ENCODE measurements around the gene CSRNP3. TPM values are rescaled to one million over a fixed set of nuclear protein-coding genes. Genes with fewer than 3 reads are reported as not detected.

The CSRNP3 gene, protein sequence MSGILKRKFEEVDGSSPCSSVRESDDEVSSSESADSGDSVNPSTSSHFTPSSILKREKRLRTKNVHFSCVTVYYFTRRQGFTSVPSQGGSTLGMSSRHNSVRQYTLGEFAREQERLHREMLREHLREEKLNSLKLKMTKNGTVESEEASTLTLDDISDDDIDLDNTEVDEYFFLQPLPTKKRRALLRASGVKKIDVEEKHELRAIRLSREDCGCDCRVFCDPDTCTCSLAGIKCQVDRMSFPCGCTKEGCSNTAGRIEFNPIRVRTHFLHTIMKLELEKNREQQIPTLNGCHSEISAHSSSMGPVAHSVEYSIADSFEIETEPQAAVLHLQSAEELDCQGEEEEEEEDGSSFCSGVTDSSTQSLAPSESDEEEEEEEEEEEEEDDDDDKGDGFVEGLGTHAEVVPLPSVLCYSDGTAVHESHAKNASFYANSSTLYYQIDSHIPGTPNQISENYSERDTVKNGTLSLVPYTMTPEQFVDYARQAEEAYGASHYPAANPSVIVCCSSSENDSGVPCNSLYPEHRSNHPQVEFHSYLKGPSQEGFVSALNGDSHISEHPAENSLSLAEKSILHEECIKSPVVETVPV
- total RNA-seq, result 4.0 TPM
- long read RNA-seq, partial matches to known transcripts, result 0 of 2 reads
- long read RNA-seq, other reads (novel, unspliced or antisense), result 2 of 2 reads

DNA sequence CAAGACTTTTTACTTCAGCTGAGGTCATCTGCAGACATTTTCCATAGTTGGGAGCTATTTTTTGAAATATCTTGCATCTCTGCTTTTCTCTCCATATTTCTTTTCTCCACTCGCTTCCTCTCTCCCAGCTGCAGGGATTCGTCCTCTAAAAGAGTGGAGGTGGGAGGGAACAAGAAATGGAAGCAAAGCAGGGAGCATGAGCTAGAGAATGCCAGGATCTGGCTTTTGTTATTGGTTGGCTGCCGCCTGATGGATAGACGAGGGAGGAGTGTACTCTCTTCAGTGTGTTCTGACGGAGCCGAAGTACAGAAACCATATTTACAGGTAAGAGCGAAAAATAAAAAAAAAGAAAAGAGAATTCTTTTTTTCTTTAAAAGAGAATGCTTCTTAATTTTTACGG lies at the start of gene CSRNP3:
Gene CSRNP3, plus strand, starts transcription at position 282 of the 400 bp plus-strand sequence. CDS start 125,368 bp downstream, outside the sequence.
- peak; percentile 41 for DNase-seq
- intact Hi-C loops (cut with micrococcal nuclease), result no loop called here
- H3K27ac ChIP-seq (replicated peaks), result peak within 1 kb of the TSS; percentile 24
- no peaks in the 10 kb centered on the region for H3K27me3 ChIP-seq (ENCODE audit: low read depth)
- H3K36me3 ChIP-seq, result no peaks in the 10 kb centered on the region
- TF ChIP-seq, protein P1, sequence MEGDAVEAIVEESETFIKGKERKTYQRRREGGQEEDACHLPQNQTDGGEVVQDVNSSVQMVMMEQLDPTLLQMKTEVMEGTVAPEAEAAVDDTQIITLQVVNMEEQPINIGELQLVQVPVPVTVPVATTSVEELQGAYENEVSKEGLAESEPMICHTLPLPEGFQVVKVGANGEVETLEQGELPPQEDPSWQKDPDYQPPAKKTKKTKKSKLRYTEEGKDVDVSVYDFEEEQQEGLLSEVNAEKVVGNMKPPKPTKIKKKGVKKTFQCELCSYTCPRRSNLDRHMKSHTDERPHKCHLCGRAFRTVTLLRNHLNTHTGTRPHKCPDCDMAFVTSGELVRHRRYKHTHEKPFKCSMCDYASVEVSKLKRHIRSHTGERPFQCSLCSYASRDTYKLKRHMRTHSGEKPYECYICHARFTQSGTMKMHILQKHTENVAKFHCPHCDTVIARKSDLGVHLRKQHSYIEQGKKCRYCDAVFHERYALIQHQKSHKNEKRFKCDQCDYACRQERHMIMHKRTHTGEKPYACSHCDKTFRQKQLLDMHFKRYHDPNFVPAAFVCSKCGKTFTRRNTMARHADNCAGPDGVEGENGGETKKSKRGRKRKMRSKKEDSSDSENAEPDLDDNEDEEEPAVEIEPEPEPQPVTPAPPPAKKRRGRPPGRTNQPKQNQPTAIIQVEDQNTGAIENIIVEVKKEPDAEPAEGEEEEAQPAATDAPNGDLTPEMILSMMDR (IDR thresholded peaks at IDR 0.05; ENCODE audit: borderline replicate concordance), result no peak
- no peaks in the 10 kb centered on the region for H3K9me3 ChIP-seq (replicated peaks)
- H3K4me1 ChIP-seq, result peaks cover 45% of the 10 kb centered on the region
- H3K4me3 ChIP-seq, result peak within 1 kb of the TSS; percentile 64

DNA sequence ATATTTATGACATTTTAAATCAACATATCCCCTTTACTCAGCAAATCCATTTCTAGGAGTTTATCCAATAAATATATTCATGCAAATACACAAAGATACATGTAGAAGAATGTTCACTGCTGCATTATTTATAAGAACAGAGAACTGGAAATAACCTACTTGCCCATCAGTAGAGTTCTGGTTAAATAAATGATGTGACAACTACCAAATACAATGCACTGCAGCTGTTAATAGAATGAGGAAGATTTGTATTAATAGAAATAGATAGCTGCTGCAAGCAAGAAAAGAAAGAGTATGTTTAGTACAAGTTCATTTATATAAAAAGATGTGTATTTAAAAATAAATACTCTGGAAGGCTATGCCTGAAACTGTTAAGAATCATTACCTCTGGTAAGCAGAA lies 49.3 kb upstream of the CSRNP3 start:
- H3K9me3 ChIP-seq (replicated peaks), result peaks cover 31% of the 10 kb centered on the region
- no peak overlapping the region for H3K27ac ChIP-seq (replicated peaks)
- no peak overlapping the region for H3K4me3 ChIP-seq
- H3K36me3 ChIP-seq, result no peaks in the 10 kb centered on the region
- TF ChIP-seq, protein P1 (IDR thresholded peaks at IDR 0.05; ENCODE audit: borderline replicate concordance), result no peak
- intact Hi-C loops (cut with micrococcal nuclease), result no loop called here
- H3K4me1 ChIP-seq, result no peaks in the 10 kb centered on the region
- DNase-seq, result no peak
- no peaks in the 10 kb centered on the region for H3K27me3 ChIP-seq (ENCODE audit: low read depth)

DNA sequence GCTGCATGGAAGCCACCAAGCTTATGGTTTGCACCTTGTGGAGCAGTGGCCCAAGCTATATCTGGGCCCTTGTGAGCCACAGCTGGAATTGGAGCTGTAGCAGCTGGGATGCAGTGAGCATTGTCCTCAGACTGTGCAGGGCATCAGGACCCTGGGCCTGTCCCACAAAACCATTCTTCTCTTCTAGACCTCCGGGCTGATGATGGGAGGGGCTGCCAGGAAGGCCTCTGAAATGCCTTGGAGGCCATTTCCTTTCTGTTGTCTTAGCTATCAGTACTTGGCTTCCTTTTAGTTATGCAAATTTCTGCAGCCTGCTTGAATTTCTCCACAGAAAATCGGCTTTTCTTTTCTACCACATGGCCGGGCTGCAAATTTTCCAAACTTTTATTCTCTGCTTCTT lies 46.4 kb upstream of the CSRNP3 start:
- Histone ChIP-seq H3K4me1 (no peaks in the 10 kb centered on the region), H3K36me3 (no peaks in the 10 kb centered on the region), H3K4me3 (no peak overlapping the region), H3K27me3 (ENCODE audit: low read depth) (no peaks in the 10 kb centered on the region), H3K9me3 (replicated peaks) (peaks cover 13% of the 10 kb centered on the region), H3K27ac (replicated peaks) (no peak overlapping the region)
- no peak for DNase-seq
- TF ChIP-seq, protein P1 (IDR thresholded peaks at IDR 0.05; ENCODE audit: borderline replicate concordance), result no peak
- intact Hi-C loops (cut with micrococcal nuclease), result no loop called here

DNA sequence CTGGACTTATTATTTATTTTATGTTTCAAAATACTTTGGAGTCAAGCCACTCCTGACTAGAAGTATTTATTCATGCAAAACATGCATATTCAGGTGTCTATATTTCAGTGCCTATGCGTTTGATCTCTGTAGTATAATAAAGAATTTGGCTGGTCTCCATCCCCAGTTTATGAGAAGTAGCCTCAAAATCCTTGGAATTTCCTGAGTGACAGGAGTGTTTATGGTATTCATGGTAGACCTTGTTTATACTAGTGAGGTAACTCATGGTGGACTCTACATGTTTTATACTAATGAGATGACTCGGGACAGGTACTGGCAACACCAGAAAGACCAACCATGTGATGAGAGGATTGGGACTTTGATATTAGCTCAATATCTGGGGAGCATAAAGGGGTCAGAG lies 43.9 kb upstream of the CSRNP3 start:
- no peak overlapping the region for H3K4me3 ChIP-seq
- no peaks in the 10 kb centered on the region for H3K27me3 ChIP-seq (ENCODE audit: low read depth)
- no peak overlapping the region for H3K27ac ChIP-seq (replicated peaks)
- intact Hi-C loops (cut with micrococcal nuclease), result no loop called here
- no peaks in the 10 kb centered on the region for H3K36me3 ChIP-seq
- H3K4me1 ChIP-seq, result no peaks in the 10 kb centered on the region
- TF ChIP-seq, protein P1 (IDR thresholded peaks at IDR 0.05; ENCODE audit: borderline replicate concordance), result no peak
- DNase-seq, result no peak
- peaks cover 13% of the 10 kb centered on the region for H3K9me3 ChIP-seq (replicated peaks)

DNA sequence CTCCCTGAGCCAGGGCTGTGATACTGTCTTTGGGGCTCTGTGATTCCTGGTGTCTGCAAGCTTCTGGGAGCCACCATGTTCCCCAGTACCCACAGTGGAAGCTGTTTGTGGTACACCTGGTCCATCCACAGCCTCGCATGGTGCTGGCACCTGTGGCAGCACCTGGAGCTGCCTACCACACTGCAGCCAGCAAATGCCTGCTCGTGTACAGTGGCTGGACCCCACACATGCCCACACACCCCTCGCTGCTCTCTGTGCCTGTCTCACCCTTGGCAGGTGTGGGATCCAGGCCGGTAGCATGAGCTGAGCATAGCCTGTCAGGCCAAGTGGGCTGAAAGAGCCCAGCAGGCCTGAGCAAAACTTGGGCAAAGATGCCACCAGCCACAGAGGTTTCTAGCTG lies 41.8 kb upstream of the CSRNP3 start:
- H3K27ac ChIP-seq (replicated peaks), result no peak overlapping the region
- no peak overlapping the region for H3K4me3 ChIP-seq
- no peaks in the 10 kb centered on the region for H3K36me3 ChIP-seq
- TF ChIP-seq, protein P1 (IDR thresholded peaks at IDR 0.05; ENCODE audit: borderline replicate concordance), result no peak
- DNase-seq, result no peak
- H3K4me1 ChIP-seq, result no peaks in the 10 kb centered on the region
- H3K27me3 ChIP-seq (ENCODE audit: low read depth), result no peaks in the 10 kb centered on the region
- intact Hi-C loops (cut with micrococcal nuclease), result no loop called here
- H3K9me3 ChIP-seq (replicated peaks), result peaks cover 9% of the 10 kb centered on the region
